ENCODE results near the gene AHCTF1. TPM values are rescaled to one million over a fixed set of nuclear protein-coding genes. Genes with fewer than 3 reads are reported as not detected.

The AHCTF1 gene
- total and polyA plus RNA-seq, 10 of the 15 experiments (the other 5 are each of a cell fraction or from before 2014, with no cell fraction given), result 3.4 to 45.5 (median 17.8) TPM

DNA sequence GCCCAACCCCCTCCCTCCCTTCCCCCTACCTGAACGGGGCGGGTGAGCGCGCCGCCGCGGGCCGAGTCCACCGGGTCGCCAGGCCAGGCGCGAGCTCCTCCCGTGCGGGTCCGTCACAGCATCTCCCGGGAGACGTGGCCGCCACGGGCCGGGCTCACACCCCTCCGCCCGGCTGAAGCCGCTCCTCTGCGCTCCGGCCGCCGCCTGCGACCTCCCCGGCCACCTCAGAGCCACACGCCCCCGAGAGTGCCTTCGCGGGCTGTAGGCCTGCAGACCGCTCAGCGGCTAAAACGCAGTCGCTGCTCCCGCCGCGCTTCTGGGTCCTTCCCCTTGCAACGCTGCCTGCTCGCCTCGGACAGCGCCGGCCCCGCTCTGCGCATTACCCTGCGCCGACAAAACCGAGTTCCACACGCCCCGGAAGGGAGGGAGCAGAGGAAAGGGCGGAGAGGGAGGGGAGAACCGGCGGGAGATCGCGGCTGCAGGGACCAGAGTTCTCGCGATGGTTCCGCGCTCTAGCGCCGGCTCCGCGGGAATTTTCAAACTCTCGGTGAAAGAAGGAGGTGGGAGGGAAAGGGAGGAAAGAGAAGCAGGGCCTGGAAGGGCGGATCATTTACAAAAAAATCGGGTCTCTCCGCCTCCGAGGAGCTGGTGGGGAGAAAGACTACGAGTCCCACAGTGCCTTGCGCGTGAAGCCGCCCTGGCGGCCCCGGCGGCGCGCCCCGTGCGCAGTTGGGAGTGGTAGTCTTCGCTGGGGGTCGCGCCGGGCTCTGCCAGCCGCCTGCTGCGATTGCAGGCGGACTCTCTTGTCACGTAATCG lies at the start of gene AHCTF1 (continued):
- peak; percentile 85 for TF ChIP-seq BACH1 (IDR thresholded peaks at IDR 0.05; ENCODE audit: borderline replicate concordance)
- TF ChIP-seq ATF3 (IDR thresholded peaks at IDR 0.05; ENCODE audit: borderline replicate concordance, extremely low read depth, low read depth, low read length), result peak; percentile 38; the same call in 1 of the 2 replicates
- no peak for TF ChIP-seq SREBF2 (IDR thresholded peaks at IDR 0.05; ENCODE audit: low read length)
- TF ChIP-seq, protein P1, sequence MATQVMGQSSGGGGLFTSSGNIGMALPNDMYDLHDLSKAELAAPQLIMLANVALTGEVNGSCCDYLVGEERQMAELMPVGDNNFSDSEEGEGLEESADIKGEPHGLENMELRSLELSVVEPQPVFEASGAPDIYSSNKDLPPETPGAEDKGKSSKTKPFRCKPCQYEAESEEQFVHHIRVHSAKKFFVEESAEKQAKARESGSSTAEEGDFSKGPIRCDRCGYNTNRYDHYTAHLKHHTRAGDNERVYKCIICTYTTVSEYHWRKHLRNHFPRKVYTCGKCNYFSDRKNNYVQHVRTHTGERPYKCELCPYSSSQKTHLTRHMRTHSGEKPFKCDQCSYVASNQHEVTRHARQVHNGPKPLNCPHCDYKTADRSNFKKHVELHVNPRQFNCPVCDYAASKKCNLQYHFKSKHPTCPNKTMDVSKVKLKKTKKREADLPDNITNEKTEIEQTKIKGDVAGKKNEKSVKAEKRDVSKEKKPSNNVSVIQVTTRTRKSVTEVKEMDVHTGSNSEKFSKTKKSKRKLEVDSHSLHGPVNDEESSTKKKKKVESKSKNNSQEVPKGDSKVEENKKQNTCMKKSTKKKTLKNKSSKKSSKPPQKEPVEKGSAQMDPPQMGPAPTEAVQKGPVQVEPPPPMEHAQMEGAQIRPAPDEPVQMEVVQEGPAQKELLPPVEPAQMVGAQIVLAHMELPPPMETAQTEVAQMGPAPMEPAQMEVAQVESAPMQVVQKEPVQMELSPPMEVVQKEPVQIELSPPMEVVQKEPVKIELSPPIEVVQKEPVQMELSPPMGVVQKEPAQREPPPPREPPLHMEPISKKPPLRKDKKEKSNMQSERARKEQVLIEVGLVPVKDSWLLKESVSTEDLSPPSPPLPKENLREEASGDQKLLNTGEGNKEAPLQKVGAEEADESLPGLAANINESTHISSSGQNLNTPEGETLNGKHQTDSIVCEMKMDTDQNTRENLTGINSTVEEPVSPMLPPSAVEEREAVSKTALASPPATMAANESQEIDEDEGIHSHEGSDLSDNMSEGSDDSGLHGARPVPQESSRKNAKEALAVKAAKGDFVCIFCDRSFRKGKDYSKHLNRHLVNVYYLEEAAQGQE (IDR thresholded peaks at IDR 0.05; ENCODE audit: low read depth, low read length), result peak; percentile 59; the same call in 1 of the 2 replicates
- TF ChIP-seq HDAC2 (IDR thresholded peaks at IDR 0.05), result no peak
- TF ChIP-seq BCL3 (IDR thresholded peaks at IDR 0.05; ENCODE audit: borderline replicate concordance, insufficient read depth, low read depth, low read length, poor library complexity, severe bottlenecking), result no peak
- TF ChIP-seq EED (IDR thresholded peaks at IDR 0.05; ENCODE audit: low read depth), result 0 out of 2 replicates have a peak, but pooled peaks have one; percentile 58
- TF ChIP-seq, protein P2, sequence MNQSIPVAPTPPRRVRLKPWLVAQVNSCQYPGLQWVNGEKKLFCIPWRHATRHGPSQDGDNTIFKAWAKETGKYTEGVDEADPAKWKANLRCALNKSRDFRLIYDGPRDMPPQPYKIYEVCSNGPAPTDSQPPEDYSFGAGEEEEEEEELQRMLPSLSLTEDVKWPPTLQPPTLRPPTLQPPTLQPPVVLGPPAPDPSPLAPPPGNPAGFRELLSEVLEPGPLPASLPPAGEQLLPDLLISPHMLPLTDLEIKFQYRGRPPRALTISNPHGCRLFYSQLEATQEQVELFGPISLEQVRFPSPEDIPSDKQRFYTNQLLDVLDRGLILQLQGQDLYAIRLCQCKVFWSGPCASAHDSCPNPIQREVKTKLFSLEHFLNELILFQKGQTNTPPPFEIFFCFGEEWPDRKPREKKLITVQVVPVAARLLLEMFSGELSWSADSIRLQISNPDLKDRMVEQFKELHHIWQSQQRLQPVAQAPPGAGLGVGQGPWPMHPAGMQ (IDR thresholded peaks at IDR 0.05; ENCODE audit: borderline replicate concordance), result peak; percentile 82
- TF ChIP-seq CHD4 (IDR thresholded peaks at IDR 0.05), result no peak
- TF ChIP-seq NFXL1 (IDR thresholded peaks at IDR 0.05; ENCODE audit: borderline replicate concordance), result no peak
- peak; percentile 71 for TF ChIP-seq YY1 (IDR thresholded peaks at IDR 0.05; ENCODE audit: low read depth, low read length)
- TF ChIP-seq, protein P3, sequence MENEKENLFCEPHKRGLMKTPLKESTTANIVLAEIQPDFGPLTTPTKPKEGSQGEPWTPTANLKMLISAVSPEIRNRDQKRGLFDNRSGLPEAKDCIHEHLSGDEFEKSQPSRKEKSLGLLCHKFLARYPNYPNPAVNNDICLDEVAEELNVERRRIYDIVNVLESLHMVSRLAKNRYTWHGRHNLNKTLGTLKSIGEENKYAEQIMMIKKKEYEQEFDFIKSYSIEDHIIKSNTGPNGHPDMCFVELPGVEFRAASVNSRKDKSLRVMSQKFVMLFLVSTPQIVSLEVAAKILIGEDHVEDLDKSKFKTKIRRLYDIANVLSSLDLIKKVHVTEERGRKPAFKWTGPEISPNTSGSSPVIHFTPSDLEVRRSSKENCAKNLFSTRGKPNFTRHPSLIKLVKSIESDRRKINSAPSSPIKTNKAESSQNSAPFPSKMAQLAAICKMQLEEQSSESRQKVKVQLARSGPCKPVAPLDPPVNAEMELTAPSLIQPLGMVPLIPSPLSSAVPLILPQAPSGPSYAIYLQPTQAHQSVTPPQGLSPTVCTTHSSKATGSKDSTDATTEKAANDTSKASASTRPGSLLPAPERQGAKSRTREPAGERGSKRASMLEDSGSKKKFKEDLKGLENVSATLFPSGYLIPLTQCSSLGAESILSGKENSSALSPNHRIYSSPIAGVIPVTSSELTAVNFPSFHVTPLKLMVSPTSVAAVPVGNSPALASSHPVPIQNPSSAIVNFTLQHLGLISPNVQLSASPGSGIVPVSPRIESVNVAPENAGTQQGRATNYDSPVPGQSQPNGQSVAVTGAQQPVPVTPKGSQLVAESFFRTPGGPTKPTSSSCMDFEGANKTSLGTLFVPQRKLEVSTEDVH (IDR thresholded peaks at IDR 0.05; ENCODE audit: low read depth, partially characterized antibody), result peak; percentile 40
- TF ChIP-seq CBX5 (IDR thresholded peaks at IDR 0.05; ENCODE audit: low read depth), result no peak; the same call in 1 of the 2 replicates
- TF ChIP-seq BHLHE40 (IDR thresholded peaks at IDR 0.05; ENCODE audit: borderline replicate concordance in 1 of 2, low read depth in 2 of 2, low read length in 1 of 2), result peak in 1 of 2 experiments; percentile 77; a peak in 3 of 4 replicates
- TF ChIP-seq TARDBP (IDR thresholded peaks at IDR 0.05; ENCODE audit: borderline replicate concordance), result peak; percentile 92; the same call in 1 of the 2 replicates
- TF ChIP-seq ZNF274 (IDR thresholded peaks at IDR 0.05; ENCODE audit: insufficient read depth, insufficient read length), result no peak
- TF ChIP-seq RAD21 (IDR thresholded peaks at IDR 0.05; ENCODE audit: insufficient read depth, low read depth, low read length), result no peak
- TF ChIP-seq JUNB (IDR thresholded peaks at IDR 0.05), result no peak
- TF ChIP-seq ZNF384 (IDR thresholded peaks at IDR 0.05; ENCODE audit: borderline replicate concordance, low read depth, low read length), result peak; percentile 57
- TF ChIP-seq TCF12 (IDR thresholded peaks at IDR 0.05; ENCODE audit: low read depth, low read length), result peak; percentile 72; the same call in 1 of the 2 replicates
